CD4-positive, CD25-positive, alpha-beta regulatory T cell (primary cell): ENCODE data around the gene TTLL5. TPM values are rescaled to one million over a fixed set of nuclear protein-coding genes. Genes with fewer than 3 reads are reported as not detected.

Experiments
- ATAC-seq, 2 donors: fragments of 150-1000 bp; cut with Tn5 transposase; one replicate each; pipeline ENCODE4 v1.10.0; 2021; ENCODE audit warnings: low read depth in 2 of 2, moderate number of reproducible peaks in 2 of 2, moderate library complexity in 1 of 2
- DNase-seq, 3 donors: peaks; one replicate each; pipeline versions ENCODE4 v3.0.0 to v3.0.0-alpha.2; 2012 to 2022; ENCODE audit warnings: mixed read lengths in 1 of 3
- H3K27ac ChIP-seq: one replicate; pipeline ENCODE4 v1.7.0; 2013; ENCODE audit warnings: mild to moderate bottlenecking, low read length; ENCODE audit not compliant: insufficient read depth, poor library complexity, severe bottlenecking
- H3K27me3 ChIP-seq: one replicate; pipeline ENCODE4 v1.7.0; 2013; ENCODE audit warnings: low read length; ENCODE audit not compliant: control insufficient read depth, insufficient read depth
- H3K36me3 ChIP-seq: one replicate; pipeline ENCODE4 v1.7.0; 2013; ENCODE audit warnings: mild to moderate bottlenecking, low read length, moderate library complexity; ENCODE audit not compliant: control insufficient read depth, insufficient read depth
- H3K4me1 ChIP-seq: 2 replicates; pipeline ENCODE4 v1.7.0; 2013; ENCODE audit warnings: mild to moderate bottlenecking, low read length; ENCODE audit not compliant: insufficient read depth, control insufficient read depth, poor library complexity, severe bottlenecking
- H3K4me3 ChIP-seq: one replicate; pipeline ENCODE4 v1.7.0; 2013; ENCODE audit warnings: low read depth, mild to moderate bottlenecking, low read length, moderate library complexity
- H3K9me3 ChIP-seq, 2 experiments: 1 replicate in 1 of 2; 2 replicates in 1 of 2; pipeline ENCODE4 v1.7.0; 2013; ENCODE audit warnings: low read length in 2 of 2, mild to moderate bottlenecking in 1 of 2, moderate library complexity in 1 of 2; ENCODE audit not compliant: control insufficient read depth in 2 of 2
- H3K27ac Mint-ChIP-seq, 3 donors: one replicate each; pipeline ENCODE4 v1.8.0; 2020 to 2022; ENCODE audit warnings: mild to moderate bottlenecking in 3 of 3, mixed read lengths in 3 of 3, moderate library complexity in 2 of 3
- H3K27me3 Mint-ChIP-seq: one replicate; pipeline ENCODE4 v1.8.0; 2022; ENCODE audit warnings: mild to moderate bottlenecking, mixed read lengths
- H3K36me3 Mint-ChIP-seq: one replicate; pipeline ENCODE4 v1.8.0; 2020; ENCODE audit warnings: mixed read lengths
- H3K4me1 Mint-ChIP-seq, 4 donors: one replicate each; pipeline ENCODE4 v1.8.0; 2020 to 2022; ENCODE audit warnings: mixed read lengths in 4 of 4, mild to moderate bottlenecking in 1 of 4
- H3K4me3 Mint-ChIP-seq, 4 donors: one replicate each; pipeline ENCODE4 v1.8.0; 2020 to 2022; ENCODE audit warnings: mild to moderate bottlenecking in 4 of 4, mixed read lengths in 4 of 4, moderate library complexity in 3 of 4
- H3K9me3 Mint-ChIP-seq, 7 donors: one replicate each; pipeline ENCODE4 v1.8.0; 2020 to 2022; ENCODE audit warnings: mixed read lengths in 7 of 7, mild to moderate bottlenecking in 3 of 7, moderate library complexity in 2 of 7
- polyA plus RNA-seq, 4 donors: library from polyadenylated mRNA; unstranded; fragments of 300-500 nt; fragmentation: Illumina TruSeq; gene quantifications; one replicate each; pipeline ENCODE4 v1.2.3, GENCODE V29; 2021
- total RNA-seq: library from RNA; stranded (reverse); gene quantifications from one replicate; pipeline ENCODE4 v1.2.3, GENCODE V29; 2022

Gene TTLL5
- total and polyA plus RNA-seq, 5 donors from 2014 or later, result 4.9 to 39.2 (median 8.7) TPM

GRCh38 chr14:75851574-75851866 is 190.5 kb downstream of the TTLL5 start:
- Histone ChIP-seq H3K4me1 (no peaks in the 10 kb centered on the region), H3K4me3 (no peak overlapping the region), H3K9me3 (no peaks in the 10 kb centered on the region), H3K36me3 (no peaks in the 10 kb centered on the region), H3K27me3 (no peaks in the 10 kb centered on the region), H3K27ac (no peak overlapping the region)
- peaks cover 13% of the 10 kb centered on the region for H3K36me3 Mint-ChIP-seq
- peaks cover 0 to 3% (median under 1%) of the 10 kb centered on the region in 4 donors for H3K4me1 Mint-ChIP-seq
- ATAC-seq (no peak), DNase-seq (no peak)
- no peak overlapping the region for H3K27ac Mint-ChIP-seq
- H3K27me3 Mint-ChIP-seq, result peaks cover 4% of the 10 kb centered on the region
- no peak overlapping the region for H3K4me3 Mint-ChIP-seq
- no peaks in the 10 kb centered on the region for H3K9me3 Mint-ChIP-seq

- no peak overlapping the region for H3K27ac Mint-ChIP-seq
- H3K4me3 Mint-ChIP-seq, result no peak overlapping the region
- Histone ChIP-seq H3K27ac (no peak overlapping the region), H3K9me3 (no peaks in the 10 kb centered on the region), H3K4me3 (no peak overlapping the region), H3K4me1 (no peaks in the 10 kb centered on the region), H3K36me3 (no peaks in the 10 kb centered on the region), H3K27me3 (no peaks in the 10 kb centered on the region)
- DNase-seq (no peak), ATAC-seq (no peak)
- peaks cover 13% of the 10 kb centered on the region for H3K36me3 Mint-ChIP-seq
- peaks cover 4% of the 10 kb centered on the region for H3K27me3 Mint-ChIP-seq
- no peaks in the 10 kb centered on the region for H3K9me3 Mint-ChIP-seq
- H3K4me1 Mint-ChIP-seq, result peaks cover 0 to 3% (median under 1%) of the 10 kb centered on the region in 4 donors
These were observed 193.2 kb downstream of the TTLL5 start for GRCh38 chr14:75854111-75854799.

GRCh38 chr14:75857199-75857598 is 196.2 kb downstream of the TTLL5 start:
- Mint-ChIP-seq H3K4me1 (peaks cover 0 to 2% (median 0%) of the 10 kb centered on the region in 4 donors), H3K27ac (no peak overlapping the region), H3K9me3 (no peaks in the 10 kb centered on the region), H3K36me3 (peaks cover 14% of the 10 kb centered on the region), H3K4me3 (no peak overlapping the region), H3K27me3 (peaks cover 4% of the 10 kb centered on the region)
- no peak overlapping the region for H3K4me3 ChIP-seq
- ATAC-seq (no peak), DNase-seq (no peak)
- H3K36me3 ChIP-seq, result no peaks in the 10 kb centered on the region
- H3K9me3 ChIP-seq, result no peaks in the 10 kb centered on the region
- H3K27ac ChIP-seq, result no peak overlapping the region
- no peaks in the 10 kb centered on the region for H3K4me1 ChIP-seq
- no peaks in the 10 kb centered on the region for H3K27me3 ChIP-seq

GRCh38 chr14:75858362-75858761 is 197.3 kb downstream of the TTLL5 start:
- H3K4me1 ChIP-seq, result no peaks in the 10 kb centered on the region
- Mint-ChIP-seq H3K36me3 (peaks cover 12% of the 10 kb centered on the region), H3K4me1 (no peaks in the 10 kb centered on the region), H3K27me3 (no peaks in the 10 kb centered on the region), H3K27ac (no peak overlapping the region), H3K9me3 (no peaks in the 10 kb centered on the region), H3K4me3 (no peak overlapping the region)
- H3K4me3 ChIP-seq, result no peak overlapping the region
- DNase-seq, result no peak
- H3K27ac ChIP-seq, result no peak overlapping the region
- H3K36me3 ChIP-seq, result no peaks in the 10 kb centered on the region
- no peaks in the 10 kb centered on the region for H3K27me3 ChIP-seq
- ATAC-seq, result no peak
- H3K9me3 ChIP-seq, result no peaks in the 10 kb centered on the region

GRCh38 chr14:75859746-75860145 is 198.7 kb downstream of the TTLL5 start:
- Mint-ChIP-seq H3K4me1 (no peaks in the 10 kb centered on the region), H3K4me3 (no peak overlapping the region), H3K27me3 (no peaks in the 10 kb centered on the region), H3K36me3 (peaks cover 9% of the 10 kb centered on the region), H3K9me3 (no peaks in the 10 kb centered on the region), H3K27ac (no peak overlapping the region)
- DNase-seq, result no peak
- no peaks in the 10 kb centered on the region for H3K9me3 ChIP-seq
- H3K27me3 ChIP-seq, result no peaks in the 10 kb centered on the region
- no peak for ATAC-seq
- H3K4me1 ChIP-seq, result no peaks in the 10 kb centered on the region
- H3K27ac ChIP-seq, result no peak overlapping the region
- no peaks in the 10 kb centered on the region for H3K36me3 ChIP-seq
- no peak overlapping the region for H3K4me3 ChIP-seq

GRCh38 chr14:75860561-75861160 is 199.6 kb downstream of the TTLL5 start:
- Mint-ChIP-seq H3K4me3 (no peak overlapping the region), H3K27ac (no peak overlapping the region)

GRCh38 chr14:75861161-75861621 is 200.1 kb downstream of the TTLL5 start:
- Mint-ChIP-seq H3K27me3 (no peaks in the 10 kb centered on the region), H3K4me1 (no peaks in the 10 kb centered on the region), H3K27ac (no peak overlapping the region), H3K9me3 (no peaks in the 10 kb centered on the region), H3K36me3 (peaks cover 3% of the 10 kb centered on the region), H3K4me3 (no peak overlapping the region)
- Histone ChIP-seq H3K9me3 (no peaks in the 10 kb centered on the region), H3K27me3 (no peaks in the 10 kb centered on the region), H3K27ac (no peak overlapping the region), H3K4me3 (no peak overlapping the region), H3K36me3 (no peaks in the 10 kb centered on the region), H3K4me1 (no peaks in the 10 kb centered on the region)
- DNase-seq, result no peak
- ATAC-seq, result no peak

More at GRCh38 chr14:75860561-75861160, 199.6 kb downstream of the TTLL5 start:
- no peak overlapping the region for H3K27ac ChIP-seq
- Mint-ChIP-seq H3K36me3 (peaks cover 6% of the 10 kb centered on the region), H3K4me1 (no peaks in the 10 kb centered on the region), H3K27me3 (no peaks in the 10 kb centered on the region), H3K9me3 (no peaks in the 10 kb centered on the region)
- ATAC-seq, result no peak
- no peaks in the 10 kb centered on the region for H3K9me3 ChIP-seq
- no peaks in the 10 kb centered on the region for H3K4me1 ChIP-seq
- H3K36me3 ChIP-seq, result no peaks in the 10 kb centered on the region
- DNase-seq, result no peak
- no peak overlapping the region for H3K4me3 ChIP-seq
- no peaks in the 10 kb centered on the region for H3K27me3 ChIP-seq

GRCh38 chr14:75863221-75863620 is 202.2 kb downstream of the TTLL5 start:
- Mint-ChIP-seq H3K27ac (no peak overlapping the region), H3K4me1 (peaks cover 0 to 2% (median 0%) of the 10 kb centered on the region in 4 donors), H3K9me3 (no peaks in the 10 kb centered on the region), H3K36me3 (peaks cover 12% of the 10 kb centered on the region), H3K27me3 (no peaks in the 10 kb centered on the region), H3K4me3 (no peak overlapping the region)
- Histone ChIP-seq H3K9me3 (no peaks in the 10 kb centered on the region), H3K4me1 (no peaks in the 10 kb centered on the region), H3K4me3 (no peak overlapping the region), H3K27ac (no peak overlapping the region), H3K36me3 (peaks cover 2% of the 10 kb centered on the region), H3K27me3 (no peaks in the 10 kb centered on the region)
- DNase-seq (no peak), ATAC-seq (no peak)
